ENCODE data around the gene SEZ6L2. TPM values are rescaled to one million over a fixed set of nuclear protein-coding genes. Genes with fewer than 3 reads are reported as not detected.

The SEZ6L2 gene
- total and polyA plus RNA-seq, 2 of the 13 experiments (the other 11 are each of a cell fraction or from before 2014, with no cell fraction given) = 14.9 to 16.9 TPM

- no peak for TF ChIP-seq TP53 (CRISPR knock-in tag; conservative IDR thresholded peaks at IDR 0.05)
These were observed 63.4 kb downstream of the SEZ6L2 start (continued) for GRCh38 chr16:29835926-29836325.

- H3K9me3 ChIP-seq (ENCODE audit: low read length) = no peaks in the 10 kb centered on the region
- intact Hi-C loops (cut with micrococcal nuclease; ENCODE audit: unreplicated experiment) (no loop called here), in situ Hi-C loops (cut with HindIII; ENCODE audit: extremely low pct_ligation_motif_present, low pct_unique_long_range_greater_than_20kb) (no loop called here)
- no peaks in the 10 kb centered on the region for H3K27me3 ChIP-seq (ENCODE audit: control insufficient read depth in 1 of 2, insufficient read depth in 2 of 2, low read length in 2 of 2)
- no peak overlapping the region for H2AFZ ChIP-seq (ENCODE audit: low read length)
- H4K20me1 ChIP-seq (ENCODE audit: insufficient read depth, low read length) = no peaks in the 10 kb centered on the region
- ATAC-seq (no peak), DNase-seq (ENCODE audit: low spot score) (no peak), FAIRE-seq (no peak)
- ChIA-PET CTCF (ENCODE audit: low intra/inter-chr PET ratio, low total read pairs) (no interaction called here), POLR2A (interaction anchor here (1.2 to 1.4 kb wide), 3 partner anchors 17 to 28 kb away, joined by 3 to 8 read pairs (median 5); partner anchors contain the start of genes MAZ and PAGR1)
- 96% methylated on average over 5 of the region's 5 CpGs for WGBS (ENCODE audit: low lambda C conversion rate)
- peaks cover 16% of the 10 kb centered on the region for H3K4me1 ChIP-seq (ENCODE audit: insufficient read depth, low read length)
- H3K79me2 ChIP-seq (ENCODE audit: insufficient read depth, low read length) = no peaks in the 10 kb centered on the region
- H3K4me2 ChIP-seq (ENCODE audit: low read depth, low read length) = no peak overlapping the region
- no peak overlapping the region for H3K9ac ChIP-seq (ENCODE audit: insufficient read depth, low read depth, low read length)
- H3K36me3 ChIP-seq (replicated peaks in 1 of 2; ENCODE audit: control insufficient read depth in 1 of 2, insufficient read depth in 2 of 2, low read length in 2 of 2) = peaks cover 5 to 13% of the 10 kb centered on the region in 2 experiments; a peak in 4 of 5 replicates
- H3K27ac ChIP-seq (ENCODE audit: extremely low read length, insufficient read depth, low read length) = no peak overlapping the region
- BruUV-seq (replicated peaks) = no TSS peak
- H3K4me3 ChIP-seq (replicated peaks in 1 of 3; ENCODE audit: insufficient read depth in 1 of 3, low read depth in 2 of 3, low read length in 3 of 3) = no peak overlapping the region
- TF ChIP-seq EP300 (IDR thresholded peaks at IDR 0.05; ENCODE audit: low read depth in 2 of 2, low read length in 2 of 2) (no peak), EP300 (CRISPR knock-in tag; IDR thresholded peaks at IDR 0.05; ENCODE audit: borderline replicate concordance) (no peak), THAP7 (CRISPR knock-in tag; IDR thresholded peaks at IDR 0.05) (no peak), RFXANK (CRISPR knock-in tag; IDR thresholded peaks at IDR 0.05) (no peak), ZBTB39 (CRISPR knock-in tag; IDR thresholded peaks at IDR 0.05) (no peak), TARDBP (CRISPR knock-in tag; IDR thresholded peaks at IDR 0.05) (no peak), AHDC1 (CRISPR knock-in tag; IDR thresholded peaks at IDR 0.05; ENCODE audit: borderline replicate concordance) (no peak), DMAP1 (CRISPR knock-in tag; IDR thresholded peaks at IDR 0.05) (no peak), MIER3 (CRISPR knock-in tag; IDR thresholded peaks at IDR 0.05; ENCODE audit: borderline replicate concordance) (no peak), RELA (CRISPR knock-in tag; IDR thresholded peaks at IDR 0.05) (no peak), ZZZ3 (CRISPR knock-in tag; IDR thresholded peaks at IDR 0.05; ENCODE audit: borderline replicate concordance) (no peak), GABPB1 (CRISPR knock-in tag; IDR thresholded peaks at IDR 0.05) (no peak), ZNF510 (CRISPR knock-in tag; IDR thresholded peaks at IDR 0.05; ENCODE audit: low read depth) (no peak), SAFB2 (CRISPR knock-in tag; IDR thresholded peaks at IDR 0.05; ENCODE audit: borderline replicate concordance, low read depth) (no peak)
These were observed 65.3 kb downstream of the SEZ6L2 start for GRCh38 chr16:29834079-29834478.

All from HepG2 (cell line).